Measurements from ENCODE around the gene GSG1L.
"Not testable (repeated sequence)": the region's sequence is repeated elsewhere in the genome, so short reads cannot be mapped to it uniquely, and the experiment has no call there.

GSG1L gene

GRCh38 chr16:27950206-27950887, 113.2 kb downstream of the GSG1L start:
- DNase-seq (ENCODE audit: low read depth): no peak

DNA sequence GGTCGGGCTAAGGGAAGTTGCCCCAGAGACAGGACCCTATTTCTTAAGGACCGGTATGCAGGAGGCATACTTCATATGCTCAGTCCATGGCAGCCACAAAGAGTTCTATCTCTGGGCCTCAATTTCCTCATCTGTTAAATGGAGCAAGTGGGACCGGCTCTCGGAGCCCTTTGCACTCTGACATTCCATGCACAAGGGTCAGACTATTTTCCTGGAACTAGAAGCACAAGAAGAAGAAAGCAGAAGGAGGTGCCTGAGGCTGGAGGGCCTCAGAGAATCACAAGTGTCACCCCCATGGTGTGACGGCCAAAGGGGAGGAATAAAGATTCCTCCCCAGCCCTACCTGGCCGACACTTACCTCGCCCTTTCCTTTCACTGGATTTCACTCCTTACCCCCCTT, 115.8 kb downstream of the GSG1L start:
- DNase-seq (ENCODE audit: low read depth): no peak

- no peak for DNase-seq (ENCODE audit: low read depth)
Measured at GRCh38 chr16:27945233-27945973, 118.1 kb downstream of the GSG1L start.

- no peak for DNase-seq (ENCODE audit: low read depth)
Measured at GRCh38 chr16:27943766-27944165, 119.7 kb downstream of the GSG1L start.

DNA sequence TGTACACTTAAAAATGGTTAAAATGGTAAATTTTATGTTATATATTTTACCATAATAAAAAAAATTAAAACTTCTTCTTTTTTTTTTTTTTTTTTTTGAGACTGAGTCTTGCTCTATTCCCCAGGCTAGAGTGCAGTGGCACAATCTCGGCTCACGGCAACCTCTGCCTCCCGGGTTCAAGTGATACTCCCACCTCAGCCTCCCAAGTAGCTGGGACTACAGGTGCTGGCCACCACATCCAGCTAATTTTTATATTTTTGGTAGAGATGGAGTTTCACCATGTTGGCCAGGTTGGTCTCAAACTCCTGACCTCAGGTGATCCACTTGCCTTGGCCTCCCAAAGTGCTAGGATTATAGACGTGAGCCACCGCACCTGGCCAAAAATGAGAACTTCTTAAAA, 121.4 kb downstream of the GSG1L start:
- not testable (repeated sequence) for DNase-seq (ENCODE audit: low read depth)

- no peak for DNase-seq (ENCODE audit: low read depth)
Measured at GRCh38 chr16:27935076-27935475, 128.4 kb downstream of the GSG1L start.

DNA sequence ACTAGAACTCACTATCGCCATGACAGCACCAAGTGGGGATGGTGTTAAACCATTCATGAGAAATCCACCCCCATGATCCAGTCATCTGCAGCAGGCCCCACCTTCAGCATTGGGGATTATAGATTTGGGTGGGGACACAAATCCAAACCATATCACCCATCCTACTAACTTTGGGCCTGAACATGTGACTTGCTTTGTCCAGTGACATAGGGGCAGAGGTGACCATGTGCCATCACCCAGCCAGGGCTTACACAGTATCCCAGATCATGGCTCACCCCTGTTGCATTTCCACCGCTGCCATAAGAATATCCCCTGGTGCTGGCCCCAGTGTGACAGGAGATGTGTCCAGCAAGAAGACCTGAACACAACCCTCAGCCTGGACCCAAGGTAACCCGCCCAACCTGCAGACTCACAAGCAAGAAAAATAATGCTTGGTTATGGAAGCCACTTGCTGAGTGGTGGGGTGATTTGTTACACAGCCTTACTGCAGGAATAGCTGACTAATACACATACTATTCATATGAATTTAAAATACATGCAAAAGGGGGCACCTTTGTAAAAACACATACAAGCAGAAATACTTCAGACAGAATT, 130.9 kb downstream of the GSG1L start:
- no peak for DNase-seq (ENCODE audit: low read depth)

DNA sequence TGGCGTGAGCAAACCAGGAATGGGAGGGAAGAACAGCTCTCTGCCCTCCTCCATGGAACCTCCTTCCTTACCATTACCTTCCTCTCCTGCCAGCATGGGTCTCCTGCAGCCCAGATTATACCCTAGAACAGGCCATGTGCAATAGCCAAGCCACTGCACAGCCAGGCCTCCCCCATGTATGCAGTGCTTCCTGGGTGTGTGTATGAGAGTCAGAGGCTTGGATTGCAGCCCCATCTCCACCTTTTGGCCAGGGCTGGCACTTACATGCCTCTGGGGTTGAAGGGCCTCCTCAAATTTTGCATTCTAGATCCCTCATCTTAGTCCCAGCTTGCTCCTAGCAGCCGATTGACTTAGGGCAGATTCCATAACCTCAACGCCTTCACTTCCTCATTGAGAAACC, 133.7 kb downstream of the GSG1L start:
- DNase-seq (ENCODE audit: low read depth): no peak

DNA sequence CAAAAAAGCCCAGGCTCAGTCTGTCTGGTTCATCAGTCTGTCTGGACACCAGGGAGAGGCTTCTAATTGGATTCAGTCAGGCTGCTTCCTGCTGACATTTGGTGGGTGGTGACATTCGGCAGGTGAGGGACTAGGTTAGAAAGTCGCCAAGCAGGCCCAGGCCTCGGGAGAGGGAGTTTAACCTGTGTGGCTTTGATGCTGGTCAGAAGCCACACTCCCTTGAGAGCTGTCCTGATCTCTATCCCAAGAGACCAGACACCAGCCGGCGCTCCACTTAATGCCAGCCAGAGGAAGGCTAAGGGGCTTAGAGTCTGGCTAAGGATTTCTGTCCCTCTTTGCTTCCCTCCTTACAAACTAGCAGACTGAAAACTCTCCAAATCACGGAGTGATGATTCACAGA, 135.0 kb downstream of the GSG1L start:
- DNase-seq (ENCODE audit: low read depth): no peak

GRCh38 chr16:27927266-27927901, 136.1 kb downstream of the GSG1L start:
- no peak for DNase-seq (ENCODE audit: low read depth)

DNA sequence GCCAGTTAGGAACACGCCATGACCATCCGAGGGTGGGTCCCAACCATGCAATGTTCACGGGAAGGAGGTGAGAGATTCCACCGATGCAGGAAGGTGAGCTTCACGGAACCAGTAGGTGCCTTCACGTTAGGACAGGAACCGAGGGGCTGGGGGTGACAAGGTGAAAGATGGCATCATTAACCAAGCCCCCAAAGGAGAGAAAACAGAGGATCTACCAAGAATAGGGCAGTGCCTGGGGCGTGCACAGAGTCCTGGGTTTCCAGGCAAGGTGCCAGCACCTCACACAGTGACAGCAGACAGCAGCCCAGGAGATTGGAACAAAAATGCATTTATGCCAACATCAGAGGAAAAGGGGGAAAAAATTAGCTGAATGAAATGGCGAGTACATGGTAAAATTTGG, 137.9 kb downstream of the GSG1L start:
- DNase-seq (ENCODE audit: low read depth): no peak

GRCh38 chr16:27924411-27925118, 138.9 kb downstream of the GSG1L start:
- no peak for DNase-seq (ENCODE audit: low read depth)

DNA sequence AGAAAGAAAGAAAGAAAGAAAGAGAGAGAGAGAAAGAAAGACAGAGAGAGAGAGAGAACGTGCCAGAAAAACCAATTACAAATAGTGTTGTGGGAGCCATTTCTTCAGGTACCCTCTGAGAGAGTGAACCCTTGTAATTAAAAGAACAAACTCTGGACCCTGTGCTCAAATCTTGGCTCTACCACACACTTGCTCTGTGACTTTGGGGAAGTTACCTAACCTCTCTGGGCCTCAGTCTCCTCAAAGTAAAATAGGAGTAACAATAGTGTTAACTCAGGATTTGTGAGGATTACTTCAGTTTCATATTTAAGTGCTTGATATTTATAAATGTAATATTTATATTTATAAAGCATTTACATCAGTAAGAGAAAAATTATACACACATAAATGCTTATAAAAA, 139.8 kb downstream of the GSG1L start:
- no peak for DNase-seq (ENCODE audit: low read depth)

DNA sequence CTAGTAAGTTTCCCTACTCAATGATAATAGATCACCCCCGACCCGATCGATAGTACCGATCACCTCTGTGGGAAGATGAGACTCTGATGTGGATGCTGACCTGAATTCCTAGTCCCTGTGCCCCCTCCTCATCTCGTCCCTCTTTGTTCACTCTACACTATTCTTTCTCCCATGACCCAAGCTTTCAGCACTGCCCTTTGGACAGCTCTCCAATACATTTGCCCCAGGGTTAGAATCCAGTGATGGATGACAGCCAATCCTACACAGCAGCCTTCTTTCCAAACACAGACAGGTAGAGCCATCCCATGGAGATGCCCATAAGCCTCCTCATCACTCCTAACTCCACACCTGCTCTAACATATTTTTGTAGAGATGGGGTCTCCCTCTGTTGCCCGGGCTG, 141.1 kb downstream of the GSG1L start:
- DNase-seq (ENCODE audit: low read depth): no peak

GRCh38 chr16:27921134-27921533, 142.4 kb downstream of the GSG1L start:
- no peak for DNase-seq (ENCODE audit: low read depth)

- no peak for DNase-seq (ENCODE audit: low read depth)
Measured at GRCh38 chr16:27920391-27920891, 143.1 kb downstream of the GSG1L start.

DNA sequence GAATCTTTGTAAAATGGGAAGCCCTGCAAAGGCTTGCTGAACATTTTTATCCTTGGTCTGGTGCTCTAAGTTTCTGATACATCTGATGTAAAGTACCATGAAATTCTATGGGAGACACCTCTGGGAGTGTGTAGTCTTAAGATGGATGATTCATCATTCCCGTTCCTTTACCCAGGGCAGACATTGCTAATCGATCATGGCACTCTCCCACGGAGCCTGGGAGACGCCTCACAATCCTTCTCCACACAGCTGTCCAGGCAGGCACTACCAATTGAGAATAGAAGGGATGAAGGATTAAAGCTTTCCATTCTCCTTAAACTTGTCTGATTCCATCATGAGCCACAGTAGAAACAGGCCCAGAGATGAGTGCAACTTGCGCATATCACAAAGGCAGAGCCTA, 144.8 kb downstream of the GSG1L start:
- no peak for DNase-seq (ENCODE audit: low read depth)

- no peak for DNase-seq (ENCODE audit: low read depth)
Measured at GRCh38 chr16:27917949-27918348, 145.6 kb downstream of the GSG1L start.

DNA sequence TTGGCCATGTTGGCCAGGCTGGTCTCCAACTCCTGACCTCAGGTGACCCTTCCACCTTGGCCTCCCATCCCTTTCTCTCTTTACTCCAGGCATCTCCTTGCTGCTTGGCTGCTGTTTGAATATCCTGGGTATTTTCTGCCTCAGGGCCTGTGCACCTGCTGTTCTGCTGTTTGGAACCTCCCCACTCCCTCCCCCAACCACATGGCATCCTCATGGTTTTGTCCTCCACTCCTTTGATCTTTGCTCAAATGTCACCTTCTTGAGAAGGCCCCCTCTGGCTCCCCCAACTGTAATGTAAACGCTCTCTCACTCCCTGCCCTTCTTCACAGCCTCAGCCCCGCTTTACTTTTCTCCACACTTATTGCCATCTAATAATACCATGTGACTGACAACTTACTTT, 152.0 kb downstream of the GSG1L start:
- DNase-seq (ENCODE audit: low read depth): no peak

GRCh38 chr16:27907457-27907972, 156.0 kb downstream of the GSG1L start:
- DNase-seq (ENCODE audit: low read depth): no peak

GRCh38 chr16:27906883-27907282, 156.6 kb downstream of the GSG1L start:
- no peak for DNase-seq (ENCODE audit: low read depth)

All from stimulated activated CD8-positive, alpha-beta memory T cell treated with anti-CD3 and anti-CD28 coated beads, Interleukin-7, amount 100 ng/mL, for 24 hours (primary cell).